Nephron progenitor cell (in vitro differentiated cells): Measurements from ENCODE around the gene CEP192.

Experiments
- DNase-seq: peaks from one replicate; pipeline ENCODE4 v3.0.0; 2021
- H3K27ac Mint-ChIP-seq: 2 replicates; pipeline ENCODE4 v1.8.0; 2021; ENCODE audit warnings: mild to moderate bottlenecking, moderate library complexity, mixed read lengths
- H3K27me3 Mint-ChIP-seq: 2 replicates; pipeline ENCODE4 v1.8.0; 2021; ENCODE audit warnings: mild to moderate bottlenecking, low read depth, mixed read lengths; ENCODE audit not compliant: poor library complexity
- H3K36me3 Mint-ChIP-seq: 2 replicates; pipeline ENCODE4 v1.8.0; 2021; ENCODE audit warnings: low read depth, mixed read lengths
- H3K4me1 Mint-ChIP-seq: 2 replicates; pipeline ENCODE4 v1.8.0; 2021; ENCODE audit warnings: mixed read lengths
- H3K4me3 Mint-ChIP-seq: 2 replicates; pipeline ENCODE4 v1.8.0; 2021; ENCODE audit warnings: mild to moderate bottlenecking, moderate library complexity, mixed read lengths
- H3K9me3 Mint-ChIP-seq: 2 replicates; pipeline ENCODE4 v1.8.0; 2021; ENCODE audit warnings: mild to moderate bottlenecking, moderate library complexity, mixed read lengths
- TF ChIP-seq, protein P1 (sequence below): fragments of 200-600 bp; sonication (generic); IDR thresholded peaks from 2 replicates; pipeline ENCODE4 v1.5.0; 2021; ENCODE audit warnings: antibody characterized with exemption

Gene CEP192, protein sequence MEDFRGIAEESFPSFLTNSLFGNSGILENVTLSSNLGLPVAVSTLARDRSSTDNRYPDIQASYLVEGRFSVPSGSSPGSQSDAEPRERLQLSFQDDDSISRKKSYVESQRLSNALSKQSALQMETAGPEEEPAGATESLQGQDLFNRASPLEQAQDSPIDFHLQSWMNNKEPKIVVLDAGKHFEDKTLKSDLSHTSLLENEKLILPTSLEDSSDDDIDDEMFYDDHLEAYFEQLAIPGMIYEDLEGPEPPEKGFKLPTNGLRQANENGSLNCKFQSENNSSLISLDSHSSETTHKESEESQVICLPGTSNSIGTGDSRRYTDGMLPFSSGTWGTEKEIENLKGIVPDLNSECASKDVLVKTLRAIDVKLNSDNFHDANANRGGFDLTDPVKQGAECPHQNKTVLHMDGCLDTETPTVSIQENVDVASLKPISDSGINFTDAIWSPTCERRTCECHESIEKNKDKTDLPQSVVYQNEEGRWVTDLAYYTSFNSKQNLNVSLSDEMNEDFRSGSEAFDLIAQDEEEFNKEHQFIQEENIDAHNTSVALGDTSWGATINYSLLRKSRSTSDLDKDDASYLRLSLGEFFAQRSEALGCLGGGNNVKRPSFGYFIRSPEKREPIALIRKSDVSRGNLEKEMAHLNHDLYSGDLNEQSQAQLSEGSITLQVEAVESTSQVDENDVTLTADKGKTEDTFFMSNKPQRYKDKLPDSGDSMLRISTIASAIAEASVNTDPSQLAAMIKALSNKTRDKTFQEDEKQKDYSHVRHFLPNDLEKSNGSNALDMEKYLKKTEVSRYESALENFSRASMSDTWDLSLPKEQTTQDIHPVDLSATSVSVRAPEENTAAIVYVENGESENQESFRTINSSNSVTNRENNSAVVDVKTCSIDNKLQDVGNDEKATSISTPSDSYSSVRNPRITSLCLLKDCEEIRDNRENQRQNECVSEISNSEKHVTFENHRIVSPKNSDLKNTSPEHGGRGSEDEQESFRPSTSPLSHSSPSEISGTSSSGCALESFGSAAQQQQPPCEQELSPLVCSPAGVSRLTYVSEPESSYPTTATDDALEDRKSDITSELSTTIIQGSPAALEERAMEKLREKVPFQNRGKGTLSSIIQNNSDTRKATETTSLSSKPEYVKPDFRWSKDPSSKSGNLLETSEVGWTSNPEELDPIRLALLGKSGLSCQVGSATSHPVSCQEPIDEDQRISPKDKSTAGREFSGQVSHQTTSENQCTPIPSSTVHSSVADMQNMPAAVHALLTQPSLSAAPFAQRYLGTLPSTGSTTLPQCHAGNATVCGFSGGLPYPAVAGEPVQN (N-terminal part only)

DNA sequence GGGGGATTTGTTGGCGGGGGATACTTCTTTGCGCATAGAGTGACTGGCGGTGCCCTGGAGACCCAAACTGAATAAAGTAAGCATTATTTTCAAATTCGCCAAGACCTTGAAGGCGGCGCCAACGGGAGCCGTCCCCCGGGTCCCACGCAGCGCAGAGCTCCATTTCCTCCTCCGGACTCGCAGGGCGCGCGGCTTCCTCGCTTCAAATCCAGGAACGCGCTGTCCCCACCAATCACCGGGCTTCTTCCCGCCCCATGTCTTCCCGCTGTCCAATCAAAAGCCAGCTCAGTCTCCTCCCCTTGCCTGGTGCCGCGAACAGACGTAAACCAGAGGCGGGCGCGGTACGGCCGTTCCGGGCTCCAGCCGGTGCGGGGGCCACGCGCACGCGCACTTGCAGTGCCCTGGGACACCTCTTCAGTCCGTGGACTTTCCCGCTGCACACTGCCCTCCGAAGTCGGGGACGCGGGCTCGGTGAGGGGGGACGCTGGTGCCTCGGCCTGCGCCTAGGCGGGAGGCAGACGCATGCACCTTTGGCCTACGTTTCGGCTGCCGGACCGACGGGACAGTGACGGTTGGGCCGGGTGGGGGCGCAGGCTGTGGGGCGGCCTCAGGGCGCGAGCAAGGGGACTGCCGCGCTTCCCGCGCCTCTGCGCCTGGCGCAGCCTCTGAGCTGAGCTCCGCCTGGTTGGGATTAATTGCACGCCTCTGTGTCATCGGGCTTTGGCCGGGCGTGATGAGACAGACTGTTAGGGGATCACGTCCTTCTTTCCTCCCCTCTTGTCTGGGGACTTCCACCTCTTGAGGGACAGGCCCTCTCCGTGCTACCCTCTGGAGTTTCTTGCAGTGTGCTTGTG is at the start of gene CEP192:
Gene CEP192 (plus strand): TSS at position 396 of the 854 bp plus-strand sequence. CDS start 8,063 bp downstream, outside the sequence.
- H3K27ac Mint-ChIP-seq, result peak within 1 kb of the TSS; percentile 99
- peak; percentile 96 for DNase-seq
- H3K4me1 Mint-ChIP-seq, result peaks cover 38% of the 10 kb centered on the region
- TF ChIP-seq, protein P1, sequence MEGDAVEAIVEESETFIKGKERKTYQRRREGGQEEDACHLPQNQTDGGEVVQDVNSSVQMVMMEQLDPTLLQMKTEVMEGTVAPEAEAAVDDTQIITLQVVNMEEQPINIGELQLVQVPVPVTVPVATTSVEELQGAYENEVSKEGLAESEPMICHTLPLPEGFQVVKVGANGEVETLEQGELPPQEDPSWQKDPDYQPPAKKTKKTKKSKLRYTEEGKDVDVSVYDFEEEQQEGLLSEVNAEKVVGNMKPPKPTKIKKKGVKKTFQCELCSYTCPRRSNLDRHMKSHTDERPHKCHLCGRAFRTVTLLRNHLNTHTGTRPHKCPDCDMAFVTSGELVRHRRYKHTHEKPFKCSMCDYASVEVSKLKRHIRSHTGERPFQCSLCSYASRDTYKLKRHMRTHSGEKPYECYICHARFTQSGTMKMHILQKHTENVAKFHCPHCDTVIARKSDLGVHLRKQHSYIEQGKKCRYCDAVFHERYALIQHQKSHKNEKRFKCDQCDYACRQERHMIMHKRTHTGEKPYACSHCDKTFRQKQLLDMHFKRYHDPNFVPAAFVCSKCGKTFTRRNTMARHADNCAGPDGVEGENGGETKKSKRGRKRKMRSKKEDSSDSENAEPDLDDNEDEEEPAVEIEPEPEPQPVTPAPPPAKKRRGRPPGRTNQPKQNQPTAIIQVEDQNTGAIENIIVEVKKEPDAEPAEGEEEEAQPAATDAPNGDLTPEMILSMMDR, result no peak
- peaks cover 13% of the 10 kb centered on the region for H3K36me3 Mint-ChIP-seq
- peak within 1 kb of the TSS; percentile 99 for H3K4me3 Mint-ChIP-seq
- H3K9me3 Mint-ChIP-seq, result no peaks in the 10 kb centered on the region
- no peaks in the 10 kb centered on the region for H3K27me3 Mint-ChIP-seq

- DNase-seq, result no peak
- Mint-ChIP-seq H3K27me3 (no peaks in the 10 kb centered on the region), H3K27ac (no peak overlapping the region), H3K4me1 (peaks cover 22% of the 10 kb centered on the region), H3K36me3 (no peaks in the 10 kb centered on the region), H3K4me3 (no peak overlapping the region), H3K9me3 (no peaks in the 10 kb centered on the region)
- TF ChIP-seq, protein P1, result no peak
Measured at GRCh38 chr18:12943215-12943614, 47.9 kb upstream of the CEP192 start.

DNA sequence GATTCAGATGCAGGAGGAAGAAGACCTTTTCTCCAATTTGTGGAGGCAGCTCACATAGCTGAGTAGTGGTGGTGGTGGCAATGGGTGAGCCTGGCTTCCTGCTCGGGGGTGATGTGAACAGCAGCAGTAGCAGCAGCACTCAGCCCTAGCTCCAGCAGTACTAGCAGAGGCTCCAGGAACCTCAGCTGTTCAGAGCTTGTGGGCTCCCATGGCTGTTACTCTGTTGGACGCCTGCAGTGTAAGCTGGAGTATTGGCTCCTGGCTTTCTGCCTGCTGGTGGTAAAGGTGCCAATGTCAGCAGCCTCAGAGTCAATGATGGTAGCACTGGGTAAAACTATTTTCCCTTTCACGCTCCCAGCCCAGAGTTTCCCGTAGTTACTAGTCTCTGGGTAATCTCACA is 46.5 kb upstream of the CEP192 start:
- TF ChIP-seq, protein P1, result no peak
- peaks cover 12% of the 10 kb centered on the region for H3K9me3 Mint-ChIP-seq
- H3K27ac Mint-ChIP-seq, result no peak overlapping the region
- DNase-seq, result no peak
- peaks cover 22% of the 10 kb centered on the region for H3K4me1 Mint-ChIP-seq
- H3K4me3 Mint-ChIP-seq, result no peak overlapping the region
- peaks cover 12% of the 10 kb centered on the region for H3K36me3 Mint-ChIP-seq
- no peaks in the 10 kb centered on the region for H3K27me3 Mint-ChIP-seq

DNA sequence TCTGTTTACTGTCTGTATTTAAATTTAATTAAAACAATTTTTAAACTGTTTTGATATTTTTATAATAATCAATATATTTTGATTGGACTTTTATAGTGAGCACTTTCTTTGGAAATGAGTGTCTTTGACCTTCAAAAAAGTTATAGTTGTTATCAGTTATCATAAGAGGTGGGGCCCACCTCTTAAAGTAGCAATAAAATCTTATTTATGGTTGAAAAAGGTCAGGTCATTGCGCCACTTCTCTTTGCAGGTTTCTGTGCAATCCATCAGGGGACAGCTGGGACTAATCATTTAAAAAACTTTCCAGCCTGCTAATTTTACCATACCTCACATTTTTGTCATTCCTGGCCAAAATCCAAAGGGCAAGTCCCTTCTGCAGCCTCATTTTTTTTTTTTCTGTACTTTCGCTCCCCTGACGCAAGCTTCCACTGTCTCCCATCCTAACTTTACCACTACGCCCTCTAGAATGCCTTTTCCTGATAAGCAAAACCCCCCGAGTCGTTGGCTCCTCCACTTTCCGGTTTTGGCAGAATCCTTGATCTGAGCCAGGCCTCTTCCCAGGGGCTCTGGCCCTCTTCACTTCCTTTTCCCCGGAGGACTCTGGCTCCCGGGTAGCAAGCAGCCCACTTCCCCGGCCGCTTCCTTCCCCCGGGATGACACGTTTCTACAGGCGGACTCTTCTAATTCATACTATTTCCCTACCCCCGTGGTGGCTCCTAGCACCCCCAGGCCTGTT is 44.4 kb upstream of the CEP192 start:
- H3K9me3 Mint-ChIP-seq, result peaks cover 28% of the 10 kb centered on the region
- peak; percentile 52 for DNase-seq
- peaks cover 32% of the 10 kb centered on the region for H3K36me3 Mint-ChIP-seq

More for the DNA sequence above, 44.4 kb upstream of the CEP192 start:
- TF ChIP-seq, protein P1, result no peak
- Mint-ChIP-seq H3K27ac (peak overlapping the region; percentile 99), H3K4me3 (peak overlapping the region; percentile 94), H3K4me1 (peaks cover 28% of the 10 kb centered on the region), H3K27me3 (no peaks in the 10 kb centered on the region)
